ENCODE data around the gene SGCD.

DNA sequence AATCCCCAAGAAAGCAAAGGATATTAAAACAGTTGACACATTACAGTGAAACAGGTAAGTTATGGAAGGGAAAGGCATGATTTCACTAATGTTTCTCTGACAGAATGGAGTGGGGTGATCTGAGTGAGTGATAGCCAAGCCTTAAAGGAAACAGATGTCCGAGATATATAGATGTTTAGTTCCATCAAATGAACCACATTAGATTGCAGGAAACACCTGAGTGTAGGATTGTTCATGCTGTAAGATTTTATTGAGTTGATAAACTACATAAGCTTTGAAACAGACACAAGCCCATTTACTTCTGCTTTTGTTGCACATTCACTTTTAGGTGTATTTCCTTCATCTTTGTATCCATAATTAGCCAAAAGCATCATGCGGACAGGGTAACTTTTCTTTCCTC, 356.0 kb downstream of the SGCD start:
- TF ChIP-seq ZC3H10 (CRISPR knock-in tag; IDR thresholded peaks at IDR 0.05) (no peak), OSR1 (CRISPR knock-in tag; IDR thresholded peaks at IDR 0.05) (no peak), ZFP30 (CRISPR knock-in tag; IDR thresholded peaks at IDR 0.05) (no peak), ZFP3 (CRISPR knock-in tag; IDR thresholded peaks at IDR 0.05) (no peak), PATZ1 (CRISPR knock-in tag; IDR thresholded peaks at IDR 0.05; ENCODE audit: borderline replicate concordance) (no peak), ARNTL (CRISPR knock-in tag; IDR thresholded peaks at IDR 0.05; ENCODE audit: borderline replicate concordance, low read depth) (no peak), CREB5 (CRISPR knock-in tag; IDR thresholded peaks at IDR 0.05; ENCODE audit: low read depth) (no peak), RARB (CRISPR knock-in tag; IDR thresholded peaks at IDR 0.05) (no peak), CSDC2 (CRISPR knock-in tag; IDR thresholded peaks at IDR 0.05) (no peak), ZNF565 (CRISPR knock-in tag; conservative IDR thresholded peaks at IDR 0.05; ENCODE audit: low read depth) (no peak)
- TF ChIP-seq, protein P1, sequence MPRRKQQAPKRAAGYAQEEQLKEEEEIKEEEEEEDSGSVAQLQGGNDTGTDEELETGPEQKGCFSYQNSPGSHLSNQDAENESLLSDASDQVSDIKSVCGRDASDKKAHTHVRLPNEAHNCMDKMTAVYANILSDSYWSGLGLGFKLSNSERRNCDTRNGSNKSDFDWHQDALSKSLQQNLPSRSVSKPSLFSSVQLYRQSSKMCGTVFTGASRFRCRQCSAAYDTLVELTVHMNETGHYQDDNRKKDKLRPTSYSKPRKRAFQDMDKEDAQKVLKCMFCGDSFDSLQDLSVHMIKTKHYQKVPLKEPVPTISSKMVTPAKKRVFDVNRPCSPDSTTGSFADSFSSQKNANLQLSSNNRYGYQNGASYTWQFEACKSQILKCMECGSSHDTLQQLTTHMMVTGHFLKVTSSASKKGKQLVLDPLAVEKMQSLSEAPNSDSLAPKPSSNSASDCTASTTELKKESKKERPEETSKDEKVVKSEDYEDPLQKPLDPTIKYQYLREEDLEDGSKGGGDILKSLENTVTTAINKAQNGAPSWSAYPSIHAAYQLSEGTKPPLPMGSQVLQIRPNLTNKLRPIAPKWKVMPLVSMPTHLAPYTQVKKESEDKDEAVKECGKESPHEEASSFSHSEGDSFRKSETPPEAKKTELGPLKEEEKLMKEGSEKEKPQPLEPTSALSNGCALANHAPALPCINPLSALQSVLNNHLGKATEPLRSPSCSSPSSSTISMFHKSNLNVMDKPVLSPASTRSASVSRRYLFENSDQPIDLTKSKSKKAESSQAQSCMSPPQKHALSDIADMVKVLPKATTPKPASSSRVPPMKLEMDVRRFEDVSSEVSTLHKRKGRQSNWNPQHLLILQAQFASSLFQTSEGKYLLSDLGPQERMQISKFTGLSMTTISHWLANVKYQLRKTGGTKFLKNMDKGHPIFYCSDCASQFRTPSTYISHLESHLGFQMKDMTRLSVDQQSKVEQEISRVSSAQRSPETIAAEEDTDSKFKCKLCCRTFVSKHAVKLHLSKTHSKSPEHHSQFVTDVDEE (CRISPR knock-in tag; IDR thresholded peaks at IDR 0.05): no peak
